ENCODE data around the gene PHRF1.

PHRF1 gene

GRCh38 chr11:575996-576768, at the start of gene PHRF1:
TSS of gene PHRF1 (plus strand) at chr11:576470. CDS start at chr11:581513, 5,043 bp downstream.
- DNase-seq, result peak; percentile 93

GRCh38 chr11:528166-528814, 48.0 kb upstream of the PHRF1 start:
- no peak for DNase-seq

- DNase-seq, result no peak
Measured at GRCh38 chr11:528815-529727, 47.2 kb upstream of the PHRF1 start.

GRCh38 chr11:529728-530411, 46.4 kb upstream of the PHRF1 start:
- no peak for DNase-seq

GRCh38 chr11:530960-531831, 45.1 kb upstream of the PHRF1 start:
- no peak for DNase-seq

- no peak for DNase-seq
Measured at GRCh38 chr11:531919-532526, 44.2 kb upstream of the PHRF1 start.

- no peak for DNase-seq
Measured at GRCh38 chr11:532527-532985, 43.7 kb upstream of the PHRF1 start.

- no peak for DNase-seq
Measured at GRCh38 chr11:532986-533585, 43.2 kb upstream of the PHRF1 start.

- no peak for DNase-seq
Measured at GRCh38 chr11:533586-534395, 42.5 kb upstream of the PHRF1 start.

GRCh38 chr11:534396-535209, 41.7 kb upstream of the PHRF1 start:
- no peak for DNase-seq

GRCh38 chr11:535210-535518, 41.1 kb upstream of the PHRF1 start:
- peak; percentile 23 for DNase-seq

GRCh38 chr11:535519-536454, 40.5 kb upstream of the PHRF1 start, which contains the start of gene HRAS:
TSS of gene HRAS (minus strand) at chr11:535576.
- peak; percentile 95 for DNase-seq

- peak; percentile 92 for DNase-seq
Measured at GRCh38 chr11:536841-537621, 39.2 kb upstream of the PHRF1 start, which contains the start of gene LRRC56. TSS of gene LRRC56 (plus strand) at chr11:537527. CDS start at chr11:540685, 3,158 bp downstream.

- DNase-seq, result no peak
Measured at GRCh38 chr11:537622-538430, 38.4 kb upstream of the PHRF1 start.

- DNase-seq, result no peak
Measured at GRCh38 chr11:538431-539051, 37.7 kb upstream of the PHRF1 start.

Measured in stimulated activated CD4-positive, alpha-beta T cell treated with anti-CD3 and anti-CD28 coated beads, Interleukin-12 subunit alpha, Interleukin-12 subunit beta, amount 100 ng/mL, for 4 hours (primary cell).